22Rv1 (cell line): ENCODE measurements around the gene TERB1.
"Not testable (repeated sequence)": the region's sequence is repeated elsewhere in the genome, so short reads cannot be mapped to it uniquely, and the experiment has no call there.

ENCODE experiments used
- ZFX ChIP-seq: fragments of 450-650 bp; IDR thresholded peaks from 2 replicates; pipeline ENCODE4 v1.6.1; 2017; ENCODE audit warnings: antibody characterized with exemption, borderline replicate concordance
- TF ChIP-seq, protein P1 (sequence below): fragments of 450-650 bp; IDR thresholded peaks from 2 replicates; pipeline ENCODE4 v1.5.1; 2017; ENCODE audit warnings: mild to moderate bottlenecking

DNA sequence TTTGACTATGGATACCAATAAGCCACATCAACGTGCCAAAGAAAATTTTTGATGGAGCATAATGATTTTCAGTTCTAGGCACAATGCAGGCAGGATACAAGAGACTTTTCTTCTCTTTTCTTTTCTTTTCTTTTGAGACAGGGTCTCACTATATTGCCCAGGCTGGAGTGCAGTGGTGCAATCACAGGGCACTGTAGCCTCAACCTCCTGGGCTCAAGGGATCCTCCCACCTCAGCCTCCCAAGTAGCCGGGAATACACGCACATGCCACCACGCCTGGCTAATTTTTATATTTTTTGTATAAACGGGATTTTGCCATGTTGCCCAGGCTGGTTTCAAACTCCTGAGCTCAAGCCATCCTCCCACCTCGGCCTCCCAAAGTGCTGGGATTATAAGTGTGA, 7.4 kb downstream of the TERB1 start:
- TF ChIP-seq, protein P1, sequence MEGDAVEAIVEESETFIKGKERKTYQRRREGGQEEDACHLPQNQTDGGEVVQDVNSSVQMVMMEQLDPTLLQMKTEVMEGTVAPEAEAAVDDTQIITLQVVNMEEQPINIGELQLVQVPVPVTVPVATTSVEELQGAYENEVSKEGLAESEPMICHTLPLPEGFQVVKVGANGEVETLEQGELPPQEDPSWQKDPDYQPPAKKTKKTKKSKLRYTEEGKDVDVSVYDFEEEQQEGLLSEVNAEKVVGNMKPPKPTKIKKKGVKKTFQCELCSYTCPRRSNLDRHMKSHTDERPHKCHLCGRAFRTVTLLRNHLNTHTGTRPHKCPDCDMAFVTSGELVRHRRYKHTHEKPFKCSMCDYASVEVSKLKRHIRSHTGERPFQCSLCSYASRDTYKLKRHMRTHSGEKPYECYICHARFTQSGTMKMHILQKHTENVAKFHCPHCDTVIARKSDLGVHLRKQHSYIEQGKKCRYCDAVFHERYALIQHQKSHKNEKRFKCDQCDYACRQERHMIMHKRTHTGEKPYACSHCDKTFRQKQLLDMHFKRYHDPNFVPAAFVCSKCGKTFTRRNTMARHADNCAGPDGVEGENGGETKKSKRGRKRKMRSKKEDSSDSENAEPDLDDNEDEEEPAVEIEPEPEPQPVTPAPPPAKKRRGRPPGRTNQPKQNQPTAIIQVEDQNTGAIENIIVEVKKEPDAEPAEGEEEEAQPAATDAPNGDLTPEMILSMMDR = not testable (repeated sequence)
- TF ChIP-seq ZFX = not testable (repeated sequence)
